ENCODE results near the gene ZNF660.
A peak's percentile ranks its signal among the peaks of the same experiment; 100 is the strongest.
"Not testable (repeated sequence)": the region's sequence is repeated elsewhere in the genome, so short reads cannot be mapped to it uniquely, and the experiment has no call there.

ZNF660 gene

DNA sequence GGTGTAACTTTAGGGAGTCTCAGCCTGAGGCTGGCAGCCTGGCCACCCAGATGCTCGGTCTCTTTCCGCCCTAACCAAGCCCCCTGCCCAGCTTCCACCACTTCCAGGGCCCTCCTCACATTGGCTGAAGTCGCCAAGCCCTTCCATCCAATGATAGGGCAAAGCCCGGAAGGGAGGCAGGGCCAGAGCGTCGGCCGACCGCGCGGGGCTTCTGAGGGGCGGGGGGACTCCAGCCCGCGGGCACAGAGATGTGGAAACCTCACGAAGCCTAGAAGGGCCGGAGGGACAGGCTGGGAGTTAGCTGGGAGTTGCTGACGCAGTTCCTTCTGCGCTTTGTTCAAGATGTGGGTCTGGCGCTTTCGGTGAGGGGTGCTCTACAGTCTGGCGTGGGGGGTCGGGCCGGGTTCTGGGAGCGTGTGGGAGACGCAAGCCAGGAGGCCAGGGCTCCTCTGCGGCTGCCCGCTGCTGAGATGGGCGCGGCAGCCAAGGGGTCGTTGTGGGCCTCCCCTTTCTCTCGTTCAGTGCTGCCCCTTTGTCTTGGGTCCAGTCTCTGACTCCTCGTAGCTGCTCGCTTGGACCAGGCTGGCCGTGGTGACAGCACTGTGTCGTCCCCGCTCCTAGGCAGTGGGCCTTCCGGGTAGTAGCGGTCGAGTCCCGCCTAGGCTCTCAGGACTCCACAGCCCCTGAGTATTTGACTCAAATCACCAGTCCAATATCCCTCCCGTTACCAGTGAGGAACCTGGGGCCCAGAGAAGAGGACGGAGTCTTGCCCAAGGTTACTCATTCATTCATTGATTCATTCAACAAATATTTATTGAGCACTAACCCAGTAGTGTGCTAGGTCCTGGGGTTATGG lies at the start of gene ZNF660:
Gene ZNF660, plus strand, starts transcription at position 319 of the 856 bp plus-strand sequence. CDS start 9,230 bp downstream, outside the sequence.
- DNase-seq (ENCODE audit: low read depth in 2 of 2): no peak

DNA sequence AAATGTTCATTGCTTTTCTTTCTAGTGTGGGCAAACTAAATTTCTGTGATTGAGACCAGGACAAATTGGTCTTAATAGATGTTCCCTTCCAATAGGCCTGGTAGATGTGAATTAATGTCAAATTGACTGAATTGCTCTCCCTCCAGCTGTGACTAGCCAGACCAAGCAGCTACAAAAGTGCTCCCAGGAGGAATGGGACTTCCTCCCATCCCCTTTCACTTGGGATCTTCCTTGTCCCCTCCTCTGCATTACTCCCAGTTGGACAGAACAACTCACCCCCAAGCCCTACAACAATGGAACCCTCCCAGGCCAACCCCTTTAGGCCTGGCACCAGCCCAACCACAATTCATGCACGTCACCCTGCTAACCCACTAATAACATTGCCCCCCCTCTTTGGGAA lies 49.4 kb upstream of the ZNF660 start:
- no peak for DNase-seq (ENCODE audit: low read depth in 2 of 2)

DNA sequence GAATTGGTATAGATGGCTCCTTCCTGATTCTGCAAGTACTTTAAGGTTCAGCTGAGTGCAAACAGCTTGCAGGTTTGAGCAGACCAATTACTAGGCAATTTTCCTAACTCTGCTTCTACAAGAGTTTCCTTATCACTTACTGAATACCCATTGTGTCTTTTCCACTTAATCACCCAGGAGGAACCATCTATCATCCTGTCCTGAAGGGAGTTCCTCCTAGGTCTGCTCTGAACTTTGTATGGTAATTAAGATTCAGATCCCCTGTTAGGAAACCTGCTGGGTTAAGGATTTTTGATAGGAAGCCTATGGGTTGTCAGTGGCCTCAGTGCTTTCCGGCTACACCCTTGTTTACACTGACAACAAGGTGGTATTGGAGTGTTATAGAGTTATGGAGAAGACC lies 40.0 kb upstream of the ZNF660 start:
- DNase-seq (ENCODE audit: low read depth in 2 of 2): not testable (repeated sequence)

DNA sequence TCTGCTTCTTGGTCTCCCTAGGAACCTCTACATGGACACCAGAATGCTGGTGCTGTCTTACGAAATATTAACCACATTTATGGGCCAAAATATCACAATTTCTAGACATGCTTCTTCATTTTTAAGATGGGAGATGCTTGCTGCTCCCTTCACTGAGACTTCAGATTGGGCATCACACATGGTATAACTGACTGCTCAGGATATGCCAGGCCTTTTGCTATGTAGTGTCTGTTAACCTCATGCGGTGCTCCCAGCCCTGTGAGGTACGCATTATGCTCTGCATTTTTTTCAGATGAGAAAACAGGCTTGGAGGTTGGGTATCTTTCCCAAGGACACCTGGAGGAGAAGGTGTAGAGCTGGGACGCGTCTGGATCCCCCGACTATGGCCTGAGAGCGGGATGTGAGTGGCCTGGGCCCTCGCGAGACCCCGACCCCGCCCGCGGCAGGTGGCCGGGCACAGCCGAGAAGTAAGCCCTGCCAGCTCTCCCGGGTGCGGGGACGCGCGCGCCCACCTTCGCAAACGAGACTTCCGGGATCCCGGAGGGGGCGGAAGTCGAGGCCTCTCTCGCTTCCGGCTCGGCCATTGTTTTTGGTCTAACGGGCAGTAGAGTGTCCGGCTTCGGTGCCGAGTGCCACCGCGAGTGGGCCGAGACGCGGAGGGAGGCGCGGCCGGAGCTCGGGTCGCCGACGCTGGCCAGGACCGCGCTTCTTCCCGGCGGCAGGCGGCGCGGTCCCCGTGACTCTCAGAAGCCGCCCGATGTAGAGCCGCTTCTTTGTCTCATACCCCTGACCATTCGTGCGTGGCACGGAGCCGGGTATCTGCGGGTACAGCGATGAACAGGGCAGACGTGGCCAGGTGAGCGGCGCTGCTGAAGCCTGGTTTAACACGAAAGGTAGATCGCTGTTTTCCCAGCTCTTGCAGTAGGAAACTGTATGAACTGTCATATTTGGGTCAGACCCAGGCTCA lies 29.9 kb upstream of the ZNF660 start, which contains the start of gene ZKSCAN7:
Gene ZKSCAN7, plus strand, starts transcription at position 568 of the 967 bp plus-strand sequence. CDS start 1,855 bp downstream, outside the sequence.
- peak; percentile 25 to 36 for DNase-seq (ENCODE audit: low read depth in 2 of 2)

DNA sequence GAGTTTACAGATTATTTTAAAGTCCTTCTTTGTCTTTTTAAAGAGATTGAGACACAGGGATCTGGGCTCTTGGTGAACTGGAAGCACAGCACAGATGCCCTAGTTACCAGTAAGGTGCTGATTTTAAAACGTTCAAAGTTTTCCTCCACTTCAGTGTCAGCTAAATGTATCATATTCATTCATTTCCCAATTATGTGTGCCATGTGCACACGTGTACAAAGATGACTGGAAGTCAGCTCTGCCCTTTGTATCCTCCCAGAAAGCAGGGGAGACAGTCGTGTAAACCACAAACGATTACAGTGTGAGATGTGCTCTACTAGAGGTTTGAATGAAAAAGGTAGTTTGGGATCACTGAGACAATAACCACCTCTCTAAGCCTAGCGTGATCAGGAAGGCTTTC lies 29.0 kb upstream of the ZNF660 start:
- DNase-seq (ENCODE audit: low read depth in 2 of 2): no peak

DNA sequence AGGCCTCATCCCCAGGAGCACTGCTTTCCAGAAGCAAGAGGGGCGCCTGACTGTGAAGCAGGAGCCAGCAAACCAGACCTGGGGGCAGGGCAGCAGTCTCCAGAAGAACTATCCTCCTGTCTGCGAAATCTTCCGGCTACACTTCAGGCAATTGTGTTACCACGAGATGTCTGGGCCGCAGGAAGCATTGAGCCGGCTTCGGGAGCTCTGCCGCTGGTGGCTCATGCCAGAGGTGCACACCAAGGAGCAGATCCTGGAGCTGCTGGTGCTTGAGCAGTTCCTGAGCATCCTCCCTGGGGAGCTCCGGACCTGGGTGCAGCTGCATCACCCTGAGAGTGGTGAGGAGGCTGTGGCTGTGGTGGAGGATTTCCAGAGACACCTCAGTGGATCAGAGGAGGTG lies 27.7 kb upstream of the ZNF660 start:
- DNase-seq (ENCODE audit: low read depth in 2 of 2): no peak

DNA sequence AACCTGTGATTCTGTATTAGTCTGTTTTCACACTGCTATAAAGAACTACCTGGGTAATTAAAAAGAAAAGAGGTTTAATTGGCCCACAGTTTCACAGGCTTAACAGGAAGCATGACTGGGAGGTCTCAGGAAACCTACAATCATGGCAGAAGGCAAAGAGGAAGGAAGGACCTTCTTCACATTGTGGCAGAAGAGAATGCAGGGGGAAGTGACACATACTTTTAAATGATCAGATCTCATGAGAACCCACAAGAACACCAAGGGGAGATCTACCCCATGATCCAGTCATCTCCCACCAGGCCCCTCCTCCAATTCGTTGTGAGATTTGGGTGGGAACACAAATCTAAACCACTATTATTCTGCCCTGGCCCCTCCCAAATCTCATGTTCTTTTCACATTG lies 23.7 kb upstream of the ZNF660 start:
- DNase-seq (ENCODE audit: low read depth in 2 of 2): no peak

DNA sequence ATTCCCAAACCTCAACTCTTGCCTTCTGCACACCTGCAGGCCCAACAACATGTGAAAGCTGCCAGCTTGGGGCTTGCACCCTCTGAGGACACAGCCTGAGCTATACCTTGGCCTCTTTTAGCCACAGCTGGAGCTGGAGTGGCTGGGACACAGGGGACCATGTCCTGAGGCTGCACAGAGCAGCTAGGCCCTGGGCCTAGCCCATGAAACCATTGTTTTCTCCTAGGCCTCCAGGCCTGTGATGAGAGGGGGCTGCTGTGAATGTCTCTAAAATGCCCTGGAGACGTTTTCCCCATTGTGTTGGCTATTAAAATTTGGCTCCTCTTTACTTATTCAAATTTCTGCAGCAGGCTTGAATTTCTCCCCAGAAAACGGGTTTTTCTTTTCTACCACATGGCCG lies 22.6 kb upstream of the ZNF660 start:
- DNase-seq (ENCODE audit: low read depth in 2 of 2): no peak

DNA sequence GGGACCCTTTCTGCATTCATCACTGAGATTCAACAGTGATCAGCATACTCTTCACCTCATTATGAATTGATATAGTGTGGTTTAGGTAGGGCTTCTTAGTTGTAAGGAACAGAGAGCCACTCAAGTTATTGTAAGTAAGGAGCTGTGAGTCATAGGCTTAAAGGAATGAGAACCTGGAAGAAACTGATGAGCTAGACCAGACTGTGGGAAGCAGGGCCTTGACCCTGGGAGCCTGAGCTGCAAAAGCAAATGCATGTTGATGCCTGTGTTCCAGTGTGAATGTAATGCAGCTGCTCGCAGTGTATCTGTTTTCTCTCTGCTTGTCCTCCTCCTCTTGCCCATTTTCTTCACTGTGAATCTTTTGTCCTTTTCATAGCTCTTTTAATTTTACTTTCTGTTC lies 16.2 kb upstream of the ZNF660 start:
- DNase-seq (ENCODE audit: low read depth in 2 of 2): no peak

DNA sequence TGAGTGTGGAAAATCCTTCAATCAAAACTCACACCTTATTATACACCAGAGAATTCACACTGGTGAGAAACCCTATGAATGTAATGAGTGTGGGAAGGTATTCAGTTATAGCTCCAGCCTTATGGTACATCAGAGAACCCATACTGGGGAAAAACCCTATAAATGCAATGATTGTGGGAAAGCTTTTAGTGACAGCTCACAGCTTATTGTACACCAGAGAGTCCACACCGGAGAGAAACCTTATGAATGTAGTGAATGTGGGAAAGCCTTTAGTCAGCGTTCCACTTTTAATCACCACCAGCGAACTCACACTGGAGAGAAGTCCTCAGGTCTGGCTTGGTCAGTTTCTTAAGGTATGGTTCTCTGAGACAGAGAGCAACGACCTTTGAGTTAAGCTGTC lies 13.7 kb upstream of the ZNF660 start:
- no peak for DNase-seq (ENCODE audit: low read depth in 2 of 2)

DNA sequence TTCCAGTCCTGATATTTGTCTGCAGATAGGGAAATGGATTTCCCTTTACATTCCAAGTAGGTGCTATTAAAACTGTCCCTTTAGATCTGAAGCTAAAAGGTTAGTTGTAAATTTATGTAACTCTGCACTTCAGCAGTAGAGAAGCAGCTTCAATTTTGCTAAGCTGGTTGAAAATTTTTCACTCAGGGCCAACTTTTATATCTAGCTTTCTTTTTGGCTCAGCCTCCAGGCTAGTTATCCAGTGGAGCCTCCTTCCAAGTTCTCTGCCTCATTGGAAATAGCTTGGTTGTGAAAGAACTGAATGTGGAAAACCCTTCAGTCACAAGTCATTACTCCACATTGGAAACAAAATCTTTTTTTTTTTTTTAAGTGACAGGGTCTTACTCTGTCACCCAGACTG lies 8.2 kb upstream of the ZNF660 start:
- no peak for DNase-seq (ENCODE audit: low read depth in 2 of 2)

DNA sequence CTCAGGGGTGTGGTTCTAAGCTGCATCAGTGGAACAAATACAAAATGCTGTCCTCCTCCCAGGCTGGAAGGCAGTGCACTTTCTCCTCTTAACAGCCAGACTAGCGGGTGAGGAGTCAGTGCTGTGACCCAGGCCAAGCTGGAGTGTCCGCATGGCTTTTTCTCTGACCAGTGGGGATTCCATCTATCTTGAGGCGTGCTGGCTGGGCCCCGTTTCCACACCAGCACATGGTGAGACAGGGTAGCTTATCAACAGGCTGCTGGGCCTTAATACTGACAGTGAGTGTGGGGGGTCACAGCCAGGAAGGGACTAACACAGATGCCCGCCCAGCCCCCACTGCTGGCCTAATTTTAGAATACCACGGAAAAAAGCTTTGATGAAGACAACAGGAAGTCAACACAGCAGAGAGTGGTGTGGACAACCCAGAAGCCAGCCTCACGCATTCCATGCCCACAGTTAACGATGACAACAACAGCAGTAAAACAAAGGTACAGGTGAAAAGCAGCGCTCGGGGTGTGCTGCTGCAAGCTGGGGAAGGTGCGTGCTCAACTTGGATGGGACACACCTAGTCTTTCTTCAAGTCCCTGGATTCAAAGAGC lies 7.3 kb upstream of the ZNF660 start:
- not testable (repeated sequence) for DNase-seq (ENCODE audit: low read depth in 2 of 2)

DNA sequence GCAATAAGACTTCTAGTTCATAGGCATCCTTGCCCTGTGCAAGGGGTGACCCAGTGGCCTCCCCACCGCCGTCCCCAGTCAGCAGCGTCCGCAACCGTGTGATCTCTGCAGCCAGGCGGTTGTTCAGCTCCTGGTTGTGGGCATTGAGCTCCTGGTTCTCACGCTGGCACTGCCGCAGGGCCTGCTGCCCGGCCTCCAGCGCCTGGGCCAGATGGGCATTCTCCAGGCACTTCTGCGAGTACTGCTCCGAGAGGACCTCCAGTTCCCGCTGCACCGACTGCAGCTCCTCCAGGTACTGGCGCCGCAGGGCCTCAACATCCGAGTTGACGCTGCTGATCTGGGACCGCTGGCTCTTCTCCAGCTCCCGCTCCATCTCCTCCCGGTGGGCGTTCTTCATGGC lies 6.4 kb upstream of the ZNF660 start:
- not testable (repeated sequence) for DNase-seq (ENCODE audit: low read depth in 2 of 2)

DNA sequence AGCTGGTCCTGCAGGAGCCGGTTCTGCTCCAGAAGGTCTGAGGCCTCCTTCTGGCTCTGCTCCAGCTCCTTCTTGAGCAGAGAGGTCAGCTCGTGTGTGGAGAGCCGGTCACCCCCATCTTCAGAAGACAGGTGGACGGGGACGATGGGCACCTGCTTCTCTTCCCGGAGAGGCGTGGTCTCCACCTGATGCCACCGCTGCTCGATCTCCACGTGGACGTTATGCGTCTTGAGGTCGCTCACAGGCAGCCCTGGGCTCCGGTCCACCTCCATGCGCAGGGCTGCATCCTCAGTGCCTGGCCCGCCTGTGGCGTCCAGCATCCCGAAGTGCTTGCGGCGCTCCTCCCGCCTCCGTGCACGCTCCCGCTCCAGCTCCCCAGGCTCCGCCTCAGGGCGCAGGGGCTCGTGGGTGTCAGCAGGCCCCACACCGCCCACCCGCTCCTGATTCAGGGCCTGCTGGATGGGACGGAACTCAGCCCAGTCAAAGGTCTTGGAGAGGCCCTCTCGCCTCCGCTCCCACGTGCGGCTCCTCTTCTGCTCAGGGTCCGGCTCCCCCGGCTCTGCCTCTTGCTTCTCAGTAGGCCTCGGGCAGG lies 5.7 kb upstream of the ZNF660 start:
- DNase-seq (ENCODE audit: low read depth in 2 of 2): not testable (repeated sequence)

DNA sequence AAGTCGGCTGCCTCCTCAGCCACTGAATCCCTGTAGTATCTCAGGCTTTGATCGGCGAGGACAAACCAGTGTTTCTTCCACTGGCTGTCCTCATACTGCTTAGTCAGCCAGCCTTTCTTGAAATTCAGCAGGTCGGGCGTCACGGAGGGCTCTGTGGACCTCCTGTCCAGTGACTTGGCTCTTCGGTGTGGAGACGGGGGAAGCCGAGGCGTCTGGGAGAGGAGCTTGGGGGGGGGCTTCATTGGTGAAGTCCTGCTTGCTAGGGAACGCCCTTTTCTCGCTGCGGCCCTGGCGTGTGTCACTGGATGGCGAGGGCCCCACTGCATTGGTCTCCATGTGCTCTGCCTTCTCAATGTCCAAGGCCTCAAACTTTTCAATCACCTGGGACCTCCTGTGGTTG lies 5.0 kb upstream of the ZNF660 start:
- DNase-seq (ENCODE audit: low read depth in 2 of 2): not testable (repeated sequence)

DNA sequence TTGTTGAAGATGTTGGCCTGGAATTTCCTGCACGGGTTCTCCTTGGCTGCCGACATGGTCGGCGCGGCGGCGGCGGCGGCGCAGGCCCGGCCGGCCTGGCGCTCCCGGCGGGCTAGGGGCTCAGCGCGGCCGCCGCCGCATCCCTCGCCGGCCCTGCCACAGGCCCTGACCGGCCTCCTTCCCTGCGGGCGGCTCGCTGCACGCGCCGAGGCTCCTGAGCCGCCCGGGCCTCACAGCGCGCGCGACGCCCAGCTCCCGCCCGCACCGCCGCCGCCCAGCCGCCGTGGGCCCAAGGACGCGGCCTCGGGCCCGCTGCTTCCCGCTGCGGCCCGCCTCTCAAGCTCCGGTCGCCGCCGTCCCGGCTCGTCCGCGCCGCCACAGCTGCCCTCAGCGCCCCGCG lies 3.8 kb upstream of the ZNF660 start:
- not testable (repeated sequence) for DNase-seq (ENCODE audit: low read depth in 2 of 2)

DNA sequence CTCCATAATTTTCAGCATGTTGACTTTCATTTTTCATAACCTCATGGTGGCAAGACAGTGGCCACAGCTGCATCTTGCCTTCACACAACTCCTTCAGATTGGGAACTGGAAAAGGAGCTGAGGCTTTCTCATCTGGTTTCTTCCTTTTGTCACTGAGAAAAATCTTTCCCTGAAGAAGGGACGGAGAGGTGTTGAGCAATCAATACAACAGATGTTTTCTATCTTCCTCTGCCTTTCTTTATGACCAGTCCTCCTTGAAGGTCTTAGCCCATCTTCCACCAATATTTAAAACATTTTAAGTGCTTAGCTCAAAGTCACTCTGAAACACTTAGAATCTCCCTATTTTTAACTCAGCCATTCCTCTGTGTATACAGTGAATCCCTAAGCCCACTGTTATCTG lies 11.9 kb downstream of the ZNF660 start:
- DNase-seq (ENCODE audit: low read depth in 2 of 2): no peak

DNA sequence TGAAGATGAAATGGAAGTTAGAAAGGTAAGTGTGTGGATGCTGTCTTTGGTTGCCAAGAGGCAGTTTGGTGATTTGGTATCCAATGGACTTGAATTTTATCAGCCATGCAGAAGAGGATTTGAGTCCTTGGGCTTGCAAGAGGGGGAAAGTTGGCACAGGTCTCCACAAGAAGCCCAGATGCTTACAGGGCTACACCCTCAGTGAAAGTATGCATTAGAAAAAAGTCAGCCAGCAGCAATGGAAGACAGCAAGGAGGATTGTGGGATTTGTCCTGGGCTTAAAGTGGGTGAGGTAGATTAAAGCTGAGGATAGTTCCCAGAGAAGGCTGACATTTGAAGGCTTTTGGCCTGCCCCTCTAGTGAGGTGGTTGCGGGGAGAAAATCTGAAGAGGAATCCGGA lies 17.0 kb downstream of the ZNF660 start:
- no peak for DNase-seq (ENCODE audit: low read depth in 2 of 2)

DNA sequence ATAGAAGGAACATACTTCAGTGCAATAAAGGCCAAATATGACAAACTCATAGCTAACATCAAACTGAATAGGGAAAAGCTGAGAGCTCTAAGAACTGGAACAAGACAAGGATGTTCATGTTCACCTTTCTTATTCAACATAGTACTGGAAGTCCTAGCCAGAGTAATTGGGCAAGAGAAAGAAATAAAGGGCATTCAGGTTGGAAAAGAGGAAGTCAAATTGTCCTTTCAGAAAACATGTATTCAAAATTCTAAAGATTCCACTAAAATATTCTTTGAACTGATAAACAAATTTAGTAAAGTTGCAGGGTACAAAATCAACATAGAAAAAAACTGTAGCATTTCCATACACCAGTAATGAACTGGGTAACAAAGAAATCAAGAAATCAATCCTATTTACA lies 27.9 kb downstream of the ZNF660 start:
- DNase-seq (ENCODE audit: low read depth in 2 of 2): no peak

DNA sequence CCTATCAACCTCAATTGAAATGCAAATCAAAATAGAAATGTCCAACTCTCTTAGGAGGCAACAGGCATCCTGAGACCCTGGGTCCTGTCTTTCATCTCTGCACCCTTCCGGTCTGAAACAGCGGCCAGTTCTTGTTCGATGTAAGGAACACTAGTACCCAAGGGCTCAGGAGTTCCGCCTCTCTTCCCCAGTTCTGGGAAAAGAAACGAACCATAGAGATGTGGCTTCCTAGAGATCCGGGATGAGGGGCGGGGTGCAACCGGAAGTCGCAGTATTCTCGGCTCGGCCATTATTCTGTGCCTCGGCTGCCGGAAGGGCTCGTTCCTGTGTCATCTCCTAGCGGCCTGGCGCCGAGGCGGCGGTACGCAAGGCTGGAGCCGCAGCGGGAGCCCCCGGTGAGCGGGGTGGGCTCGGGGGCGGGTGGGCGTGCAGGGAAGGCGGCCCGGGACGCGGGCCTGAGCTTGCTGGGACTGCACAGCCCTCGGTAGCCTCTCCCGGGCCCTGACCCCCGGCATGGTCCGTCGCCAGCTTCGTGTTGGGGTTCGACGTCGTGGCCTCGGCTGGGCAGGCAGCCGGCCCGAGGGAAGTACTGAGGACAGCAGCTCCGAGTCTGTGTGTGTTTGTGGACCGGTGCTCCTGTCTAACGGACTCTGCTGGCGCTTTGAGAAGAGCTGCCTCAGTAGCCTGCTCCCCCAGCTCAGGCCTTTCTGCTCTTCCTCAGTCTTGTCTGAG lies 40.2 kb downstream of the ZNF660 start, which contains the start of gene ZNF197:
Gene ZNF197, plus strand, starts transcription at position 288 of the 732 bp plus-strand sequence. CDS start 4,119 bp downstream, outside the sequence.
- peak; percentile 41 to 61 for DNase-seq (ENCODE audit: low read depth in 2 of 2)

DNA sequence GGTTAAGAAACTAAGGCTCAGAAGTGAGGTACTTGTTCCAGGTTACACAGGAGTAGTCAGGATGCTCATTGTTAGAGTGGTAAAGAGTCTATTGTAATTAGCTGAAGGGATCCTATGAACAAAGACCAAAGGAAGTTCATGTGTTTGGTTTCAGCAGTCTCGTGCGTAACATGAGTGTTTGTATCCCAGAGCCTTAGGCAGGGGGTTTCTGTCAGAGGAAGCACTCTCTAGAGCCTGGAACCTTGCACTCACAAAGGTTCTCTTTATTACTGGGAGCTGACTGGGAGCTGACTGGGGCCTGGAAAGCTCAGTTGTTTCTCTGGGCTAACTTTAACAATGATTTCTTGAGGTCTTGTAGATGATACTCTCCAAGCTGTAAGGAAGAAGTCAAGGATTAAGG lies 44.0 kb downstream of the ZNF660 start:
- DNase-seq (ENCODE audit: low read depth in 2 of 2): no peak
